Fibroblast of gingiva (primary cell): ENCODE results near the gene TSPYL1.

Source experiments
- DNase-seq: peaks from one replicate; pipeline ENCODE4 v3.0.0-alpha.2; 2011; ENCODE audit warnings: low read depth

The TSPYL1 gene

GRCh38 chr6:116258520-116258919 lies 21.2 kb downstream of the TSPYL1 start:
- no peak for DNase-seq

- DNase-seq, result no peak
Measured at GRCh38 chr6:116256694-116257093, 23.0 kb downstream of the TSPYL1 start.

GRCh38 chr6:116255246-116255800 lies 24.4 kb downstream of the TSPYL1 start:
- no peak for DNase-seq

- no peak for DNase-seq
Measured at GRCh38 chr6:116254297-116255056, 25.3 kb downstream of the TSPYL1 start.

GRCh38 chr6:116253505-116254296 lies 26.0 kb downstream of the TSPYL1 start, which contains the start of gene TSPYL4:
Gene TSPYL4 (minus strand): TSS chr6:116254075. CDS start chr6:116254008, 67 bp downstream.
- DNase-seq, result peak; percentile 93

GRCh38 chr6:116253188-116253504 lies 26.6 kb downstream of the TSPYL1 start:
- DNase-seq, result no peak

DNA sequence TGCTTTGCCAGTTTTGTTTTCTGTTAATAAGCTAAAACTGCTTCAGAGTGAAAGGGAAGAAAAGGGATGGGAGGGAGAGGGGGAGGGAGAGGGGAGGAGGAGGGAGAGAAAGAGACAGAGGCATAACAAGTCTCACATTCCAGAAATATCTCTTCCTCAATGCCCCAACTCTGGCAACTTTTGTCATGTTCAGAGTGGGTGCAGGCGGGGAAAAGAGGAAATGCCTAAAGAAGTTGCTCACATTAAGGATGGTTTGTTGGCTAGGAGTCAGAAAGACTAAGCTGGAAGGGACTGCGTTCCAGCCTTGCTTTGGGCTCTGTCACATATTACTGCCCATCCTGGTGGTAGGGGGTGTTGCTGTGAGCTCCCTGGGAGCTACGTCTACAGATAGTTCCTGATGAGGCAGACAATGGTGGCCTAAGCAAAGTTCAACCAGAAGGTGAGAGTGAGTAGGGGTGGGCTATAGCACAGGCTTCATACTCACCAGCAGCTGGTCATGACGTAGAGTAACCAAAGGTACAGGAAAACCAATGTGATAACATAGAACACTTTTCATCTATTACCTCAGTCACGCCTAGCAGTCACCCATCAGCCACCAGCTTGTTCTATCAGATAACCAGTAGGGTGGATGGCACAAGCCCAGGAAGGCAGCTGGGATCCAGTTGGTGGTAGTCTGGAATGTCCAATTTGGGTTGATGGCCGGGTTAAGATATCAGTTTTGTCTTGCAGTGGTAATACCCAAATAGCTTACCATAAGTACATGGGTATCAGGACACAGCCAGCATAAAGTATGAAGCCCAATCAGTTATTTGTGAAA lies 28.0 kb downstream of the TSPYL1 start:
- peak; percentile 23 for DNase-seq

DNA sequence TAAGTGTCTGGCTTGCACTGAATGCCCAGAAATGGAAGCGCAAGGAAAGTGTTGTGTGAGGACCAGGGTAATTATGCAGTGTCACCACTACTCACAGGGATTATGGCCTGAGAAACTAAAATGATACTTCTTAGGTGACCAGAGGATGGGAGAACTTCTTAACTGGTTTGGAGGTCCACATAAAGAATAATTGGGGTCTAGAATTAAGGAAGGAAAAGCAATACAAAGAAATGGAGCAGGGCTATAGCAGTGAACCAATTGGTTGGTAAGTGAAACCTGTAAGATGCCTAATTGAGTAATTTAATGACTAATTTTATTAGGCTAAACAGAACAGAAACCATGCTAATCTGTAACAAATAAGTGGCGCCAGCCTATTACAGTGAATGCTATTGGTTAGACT lies 31.2 kb downstream of the TSPYL1 start:
- DNase-seq, result no peak

- DNase-seq, result no peak
Measured at GRCh38 chr6:116247285-116247684, 32.4 kb downstream of the TSPYL1 start.

DNA sequence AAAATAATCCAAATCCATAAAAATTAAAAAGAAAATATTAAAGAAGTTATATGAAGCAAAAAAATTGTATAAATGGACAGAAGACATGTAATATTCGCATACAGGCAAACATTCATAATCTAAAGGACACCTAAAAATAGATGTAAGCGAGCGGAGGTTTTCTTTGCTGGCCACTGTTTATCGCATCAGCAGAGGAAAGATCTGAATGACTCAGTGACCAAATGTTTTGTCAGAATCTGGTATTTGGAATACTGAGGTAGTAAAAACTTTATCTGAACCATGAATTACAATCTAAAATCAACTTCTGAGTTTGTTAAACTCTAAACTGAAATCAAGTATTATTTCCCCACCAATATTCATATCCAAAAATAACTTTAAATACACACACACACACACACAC lies 33.6 kb downstream of the TSPYL1 start:
- no peak for DNase-seq

DNA sequence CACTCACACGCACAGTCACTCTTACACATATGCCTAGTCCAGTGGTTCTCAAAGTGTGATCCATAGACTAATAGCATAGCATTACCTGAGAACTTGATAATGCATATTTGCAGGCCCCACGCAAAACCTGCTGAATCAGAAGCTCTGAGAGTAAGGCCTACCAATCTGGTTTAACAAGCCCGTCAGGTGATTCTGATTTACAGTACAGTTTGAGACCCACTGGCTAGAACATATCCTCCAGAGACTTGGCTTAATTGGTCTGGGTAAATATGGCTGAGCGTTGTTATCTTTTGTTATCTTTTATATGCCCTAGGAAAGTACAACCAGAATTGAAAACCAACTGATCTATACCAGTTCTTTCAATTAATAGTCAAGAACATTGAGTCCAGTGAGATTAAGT lies 35.4 kb downstream of the TSPYL1 start:
- DNase-seq, result no peak

- DNase-seq, result no peak
Measured at GRCh38 chr6:116239856-116240255, 39.9 kb downstream of the TSPYL1 start.

DNA sequence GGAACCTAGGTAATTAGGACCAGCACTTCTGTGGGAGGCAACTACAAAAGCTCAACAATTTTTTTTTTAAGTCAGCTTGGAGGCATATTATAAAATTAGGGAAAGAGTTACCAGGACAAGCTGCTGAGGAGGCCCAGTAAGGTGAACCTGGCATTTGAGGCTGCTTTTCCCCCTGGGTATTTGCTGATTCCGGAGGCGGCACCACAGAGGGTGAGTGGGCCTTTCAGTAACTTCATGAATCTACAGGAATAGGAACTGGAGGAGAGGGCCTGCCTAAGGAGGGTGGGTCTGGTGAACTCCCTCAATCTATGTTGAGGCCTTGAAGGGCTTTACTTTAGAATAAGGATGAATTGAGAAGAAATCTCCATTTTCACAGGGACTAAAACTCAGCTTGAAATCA lies 40.5 kb downstream of the TSPYL1 start:
- no peak for DNase-seq

DNA sequence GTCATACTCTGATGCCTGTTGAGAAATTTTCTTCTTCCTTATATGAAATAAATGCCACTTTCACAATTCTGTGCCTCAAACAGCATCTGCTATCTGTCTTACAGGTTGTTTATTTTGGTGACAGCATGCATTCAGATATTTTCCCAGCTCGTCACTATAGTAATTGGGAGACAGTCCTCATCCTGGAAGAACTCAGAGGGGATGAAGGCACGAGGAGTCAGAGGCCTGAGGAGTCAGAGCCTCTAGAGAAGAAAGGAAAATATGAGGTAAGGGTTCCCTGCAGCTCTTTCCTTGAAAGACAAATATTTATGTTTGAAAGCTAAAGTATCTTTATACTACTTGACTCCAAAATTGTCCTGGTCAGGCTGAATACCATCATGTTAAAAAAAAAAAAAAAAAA lies 41.6 kb downstream of the TSPYL1 start:
- no peak for DNase-seq

- no peak for DNase-seq
Measured at GRCh38 chr6:116234689-116235088, 45.0 kb downstream of the TSPYL1 start.

DNA sequence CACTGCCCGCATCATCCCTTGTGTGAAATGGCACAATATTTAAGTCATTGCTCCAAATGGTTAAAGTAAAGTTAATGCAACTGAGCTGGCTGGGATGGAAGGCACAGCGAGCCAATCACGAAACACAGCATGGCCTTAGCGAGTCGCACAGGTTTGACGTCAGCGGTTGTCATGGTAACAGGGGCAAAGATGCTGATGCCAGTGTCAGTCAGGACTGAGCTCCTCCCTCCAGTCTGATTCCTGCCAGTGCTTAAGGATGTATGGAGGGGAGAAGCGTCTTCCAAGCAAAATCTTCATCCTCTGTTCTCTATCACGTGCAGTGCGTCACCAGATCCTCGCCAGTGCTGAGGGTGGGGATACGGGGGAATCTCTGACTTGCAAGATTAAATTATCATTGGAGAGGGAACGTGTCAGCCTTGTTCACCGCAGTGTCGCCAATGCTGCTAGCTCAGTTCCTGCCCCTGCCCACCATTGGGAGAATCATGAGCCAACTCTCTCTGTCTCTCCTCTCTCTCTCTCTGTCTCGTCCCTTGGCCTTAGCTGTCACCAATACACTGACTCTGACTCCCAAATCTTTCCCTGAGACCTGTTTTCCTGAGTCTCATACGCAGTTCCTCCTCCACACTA lies 50.3 kb downstream of the TSPYL1 start:
- peak; percentile 87 for DNase-seq
